ENCODE data around the gene MBIP.

MBIP gene

DNA sequence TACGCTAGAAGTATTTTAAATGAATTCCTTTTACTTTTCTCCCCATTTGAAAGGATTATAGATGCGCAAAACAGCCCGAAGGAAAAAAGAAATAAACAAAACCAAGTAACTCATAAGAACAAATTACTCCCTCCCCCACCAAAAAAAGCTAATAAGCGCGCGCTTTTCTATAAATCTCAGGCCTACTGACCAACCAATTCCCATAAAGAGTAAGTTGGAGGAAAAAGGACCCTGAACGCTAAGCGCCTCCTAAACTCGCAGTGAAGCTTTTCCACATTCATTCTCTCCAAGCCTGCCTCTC, 588 bp downstream of the MBIP start:
- no peak overlapping the region for H4K8ac ChIP-seq (ENCODE audit: low read depth, low read length)
- no peak overlapping the region for H2BK15ac ChIP-seq (replicated peaks; ENCODE audit: low read depth)
- no peak for DNase-seq

DNA sequence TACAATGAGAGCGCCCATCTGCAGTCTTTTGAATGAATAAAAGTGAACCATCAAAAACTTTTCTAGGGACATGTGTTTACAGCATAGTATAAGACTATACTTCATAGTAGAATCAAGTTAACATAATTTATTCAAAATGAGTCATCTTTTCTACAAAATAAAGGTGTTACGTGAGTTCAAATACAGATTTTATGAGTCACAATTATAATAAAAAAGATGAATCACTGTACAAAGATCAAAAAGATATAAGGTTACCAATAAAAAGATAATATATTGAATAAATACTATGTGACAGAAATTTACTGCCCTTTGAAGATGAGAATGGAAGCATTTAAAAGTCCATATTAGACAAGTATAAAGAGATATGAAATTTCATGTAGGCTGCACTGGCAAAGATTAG, 2.8 kb downstream of the MBIP start:
- H2AK5ac ChIP-seq (ENCODE audit: low read length), result no peak overlapping the region
- H3K9ac ChIP-seq (ENCODE audit: low read length), result no peak overlapping the region
- H2BK5ac ChIP-seq (ENCODE audit: low read length), result no peak overlapping the region
- no peak overlapping the region for H3K4me3 ChIP-seq (ENCODE audit: low read length)
- no peak overlapping the region for H2BK120ac ChIP-seq (ENCODE audit: low read depth, low read length)
- no peak overlapping the region for H3K27ac ChIP-seq (ENCODE audit: low read depth, low read length)
- no CpG with 5 or more reads among the region's 2 CpGs for WGBS (ENCODE audit: extremely low coverage, insufficient coverage, low lambda C conversion rate)
- no peak overlapping the region for H2BK15ac ChIP-seq (replicated peaks; ENCODE audit: low read depth)
- DNase-seq, result no peak
- no peak overlapping the region for H3K18ac ChIP-seq (ENCODE audit: low read length)
- no peaks in the 10 kb centered on the region for H3K36me3 ChIP-seq (ENCODE audit: control insufficient read depth, insufficient read depth, low read length)
- H3K56ac ChIP-seq (ENCODE audit: low read length), result no peak overlapping the region
- peaks cover 8% of the 10 kb centered on the region for H3K79me2 ChIP-seq (ENCODE audit: control insufficient read depth, insufficient read depth, low read length)
- no peaks in the 10 kb centered on the region for H3K79me1 ChIP-seq (ENCODE audit: low read length)
- no peak overlapping the region for H4K8ac ChIP-seq (ENCODE audit: low read depth, low read length)
- no peak overlapping the region for H3K4ac ChIP-seq (ENCODE audit: low read depth, low read length)
- no peaks in the 10 kb centered on the region for H3K4me1 ChIP-seq (ENCODE audit: control insufficient read depth, low read depth, low read length)
- H3K27me3 ChIP-seq (ENCODE audit: insufficient read depth, low read length, poor library complexity), result no peaks in the 10 kb centered on the region
- no peak overlapping the region for H4K5ac ChIP-seq (ENCODE audit: low read length)
- no peak overlapping the region for H3K4me2 ChIP-seq (ENCODE audit: low read length)
- H3K23ac ChIP-seq (ENCODE audit: low read length), result no peak overlapping the region

More for the DNA sequence above, 588 bp downstream of the MBIP start:
- Histone ChIP-seq H3K4me3 (ENCODE audit: low read length) (peak overlapping the region; percentile 89), H3K56ac (ENCODE audit: low read length) (peak overlapping the region; percentile 93), H3K27ac (ENCODE audit: low read depth, low read length) (peak overlapping the region; percentile 53), H2AK5ac (ENCODE audit: low read length) (no peak overlapping the region), H3K18ac (ENCODE audit: low read length) (peak overlapping the region; percentile 75), H4K5ac (ENCODE audit: low read length) (no peak overlapping the region), H3K79me2 (ENCODE audit: control insufficient read depth, insufficient read depth, low read length) (peaks cover 8% of the 10 kb centered on the region), H3K9ac (ENCODE audit: low read length) (peak overlapping the region; percentile 90), H3K27me3 (ENCODE audit: insufficient read depth, low read length, poor library complexity) (no peaks in the 10 kb centered on the region), H3K23ac (ENCODE audit: low read length) (no peak overlapping the region), H2BK5ac (ENCODE audit: low read length) (no peak overlapping the region), H3K4ac (ENCODE audit: low read depth, low read length) (no peak overlapping the region), H3K4me1 (ENCODE audit: control insufficient read depth, low read depth, low read length) (no peaks in the 10 kb centered on the region), H3K36me3 (ENCODE audit: control insufficient read depth, insufficient read depth, low read length) (no peaks in the 10 kb centered on the region), H3K4me2 (ENCODE audit: low read length) (peak overlapping the region; percentile 30), H2BK120ac (ENCODE audit: low read depth, low read length) (no peak overlapping the region), H3K79me1 (ENCODE audit: low read length) (no peaks in the 10 kb centered on the region)
- no CpG with 5 or more reads among the region's 9 CpGs for WGBS (ENCODE audit: extremely low coverage, insufficient coverage, low lambda C conversion rate)

DNA sequence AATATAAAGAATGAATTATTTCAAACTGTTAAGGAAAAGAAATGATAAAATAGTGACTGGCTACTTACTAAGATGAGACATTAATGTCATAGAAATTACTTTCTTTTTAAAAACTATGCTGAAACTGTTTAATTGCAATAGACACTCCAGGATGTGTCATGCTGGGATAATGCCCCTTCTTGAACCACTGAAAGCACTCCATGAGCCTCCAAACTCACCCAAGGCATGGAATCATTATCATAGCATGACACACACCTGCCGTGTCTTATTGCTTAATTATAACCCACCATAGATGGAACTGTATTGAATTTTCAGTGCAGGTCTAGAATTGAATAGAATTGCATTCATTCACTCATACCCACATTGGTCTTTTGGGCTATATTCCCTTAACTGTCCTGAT, 4.3 kb downstream of the MBIP start:
- no peak for DNase-seq
- H3K27me3 ChIP-seq (ENCODE audit: insufficient read depth, low read length, poor library complexity), result no peaks in the 10 kb centered on the region
- H4K8ac ChIP-seq (ENCODE audit: low read depth, low read length), result no peak overlapping the region
- no peak overlapping the region for H3K18ac ChIP-seq (ENCODE audit: low read length)
- no peak overlapping the region for H3K23ac ChIP-seq (ENCODE audit: low read length)
- no peak overlapping the region for H2BK120ac ChIP-seq (ENCODE audit: low read depth, low read length)
- H2BK5ac ChIP-seq (ENCODE audit: low read length), result no peak overlapping the region
- H3K27ac ChIP-seq (ENCODE audit: low read depth, low read length), result no peak overlapping the region
- no CpG with 5 or more reads among the region's 1 CpG for WGBS (ENCODE audit: extremely low coverage, insufficient coverage, low lambda C conversion rate)
- no peaks in the 10 kb centered on the region for H3K4me1 ChIP-seq (ENCODE audit: control insufficient read depth, low read depth, low read length)
- H3K79me2 ChIP-seq (ENCODE audit: control insufficient read depth, insufficient read depth, low read length), result peaks cover 8% of the 10 kb centered on the region
- no peak overlapping the region for H3K4me2 ChIP-seq (ENCODE audit: low read length)
- no peak overlapping the region for H3K56ac ChIP-seq (ENCODE audit: low read length)
- H3K9ac ChIP-seq (ENCODE audit: low read length), result no peak overlapping the region
- no peak overlapping the region for H2AK5ac ChIP-seq (ENCODE audit: low read length)
- H3K4me3 ChIP-seq (ENCODE audit: low read length), result no peak overlapping the region
- peaks cover 1% of the 10 kb centered on the region for H3K36me3 ChIP-seq (ENCODE audit: control insufficient read depth, insufficient read depth, low read length)
- no peak overlapping the region for H2BK15ac ChIP-seq (replicated peaks; ENCODE audit: low read depth)
- no peaks in the 10 kb centered on the region for H3K79me1 ChIP-seq (ENCODE audit: low read length)
- H4K5ac ChIP-seq (ENCODE audit: low read length), result no peak overlapping the region
- H3K4ac ChIP-seq (ENCODE audit: low read depth, low read length), result no peak overlapping the region

DNA sequence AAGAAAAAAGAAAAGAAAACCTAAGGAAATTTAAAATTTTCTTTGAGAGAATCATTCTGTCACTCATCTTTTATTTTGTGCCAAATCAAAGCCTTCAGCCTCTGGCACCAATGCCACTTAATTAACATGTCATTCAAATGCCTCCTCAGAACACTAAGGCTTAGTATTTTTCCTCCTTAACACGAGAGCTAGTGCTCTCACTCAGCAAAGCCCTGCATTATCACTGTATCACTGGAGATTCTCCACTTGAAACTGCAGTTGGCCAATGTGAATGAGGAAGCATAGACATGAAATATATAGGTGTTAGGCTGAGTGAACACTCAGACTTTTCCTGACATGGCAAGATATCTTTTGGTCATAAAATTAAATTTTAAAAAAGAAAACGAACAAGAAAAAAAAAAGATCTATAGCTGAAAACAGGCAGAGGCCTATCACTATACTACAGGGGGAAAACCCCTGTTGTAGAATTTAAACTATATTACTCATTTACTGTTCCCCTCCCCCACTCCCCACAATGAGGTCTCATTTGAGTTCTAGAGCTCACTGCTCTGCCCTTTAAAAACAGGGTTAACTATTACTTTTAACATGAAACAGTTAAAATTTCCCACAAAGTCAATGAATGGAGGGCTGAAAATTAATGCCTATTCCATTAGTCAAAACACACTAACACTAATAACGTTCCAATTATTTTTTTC, 5.1 kb downstream of the MBIP start:
- Histone ChIP-seq H4K8ac (ENCODE audit: low read depth, low read length) (peak overlapping the region; percentile 56), H3K27me3 (ENCODE audit: insufficient read depth, low read length, poor library complexity) (no peaks in the 10 kb centered on the region), H3K27ac (ENCODE audit: low read depth, low read length) (no peak overlapping the region), H2BK120ac (ENCODE audit: low read depth, low read length) (no peak overlapping the region), H3K4me1 (ENCODE audit: control insufficient read depth, low read depth, low read length) (no peaks in the 10 kb centered on the region), H3K4me2 (ENCODE audit: low read length) (no peak overlapping the region), H3K79me1 (ENCODE audit: low read length) (no peaks in the 10 kb centered on the region), H3K36me3 (ENCODE audit: control insufficient read depth, insufficient read depth, low read length) (peaks cover 5% of the 10 kb centered on the region), H3K4me3 (ENCODE audit: low read length) (no peak overlapping the region), H3K18ac (ENCODE audit: low read length) (no peak overlapping the region), H3K23ac (ENCODE audit: low read length) (no peak overlapping the region), H2BK5ac (ENCODE audit: low read length) (no peak overlapping the region), H3K56ac (ENCODE audit: low read length) (no peak overlapping the region), H3K79me2 (ENCODE audit: control insufficient read depth, insufficient read depth, low read length) (peaks cover 8% of the 10 kb centered on the region), H4K5ac (ENCODE audit: low read length) (no peak overlapping the region), H3K4ac (ENCODE audit: low read depth, low read length) (no peak overlapping the region), H2BK15ac (replicated peaks; ENCODE audit: low read depth) (no peak overlapping the region), H2AK5ac (ENCODE audit: low read length) (no peak overlapping the region), H3K9ac (ENCODE audit: low read length) (no peak overlapping the region)
- WGBS (ENCODE audit: extremely low coverage, insufficient coverage, low lambda C conversion rate), result 100% methylated on average over 1 of the region's 3 CpGs
- no peak for DNase-seq

DNA sequence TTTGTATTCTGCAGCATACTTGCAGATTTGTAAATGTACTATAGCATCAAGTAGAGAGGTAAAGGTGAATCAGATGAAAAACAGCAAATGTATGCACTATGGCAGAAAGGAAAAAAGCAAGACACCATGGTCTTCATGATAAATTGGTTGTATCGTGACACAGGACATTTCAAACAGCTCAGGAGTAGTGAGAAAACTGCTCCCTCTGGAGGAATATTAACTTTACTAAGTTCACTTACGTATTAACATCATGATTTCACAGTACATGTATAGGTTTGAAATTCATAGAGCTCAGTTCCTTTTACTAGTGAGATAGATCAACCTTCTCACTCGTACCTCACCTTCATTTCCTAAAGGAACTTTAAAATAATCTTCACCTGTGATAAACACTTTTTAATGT, 6.5 kb downstream of the MBIP start:
- Histone ChIP-seq H3K79me1 (ENCODE audit: low read length) (no peaks in the 10 kb centered on the region), H4K5ac (ENCODE audit: low read length) (no peak overlapping the region), H3K4ac (ENCODE audit: low read depth, low read length) (no peak overlapping the region), H3K4me1 (ENCODE audit: control insufficient read depth, low read depth, low read length) (no peaks in the 10 kb centered on the region), H3K27ac (ENCODE audit: low read depth, low read length) (no peak overlapping the region), H2AK5ac (ENCODE audit: low read length) (no peak overlapping the region), H3K4me3 (ENCODE audit: low read length) (no peak overlapping the region), H3K9ac (ENCODE audit: low read length) (no peak overlapping the region), H3K79me2 (ENCODE audit: control insufficient read depth, insufficient read depth, low read length) (peaks cover 3% of the 10 kb centered on the region), H2BK15ac (replicated peaks; ENCODE audit: low read depth) (no peak overlapping the region), H3K36me3 (ENCODE audit: control insufficient read depth, insufficient read depth, low read length) (peaks cover 5% of the 10 kb centered on the region), H3K23ac (ENCODE audit: low read length) (no peak overlapping the region), H3K18ac (ENCODE audit: low read length) (no peak overlapping the region), H2BK120ac (ENCODE audit: low read depth, low read length) (no peak overlapping the region), H3K4me2 (ENCODE audit: low read length) (no peak overlapping the region), H3K56ac (ENCODE audit: low read length) (no peak overlapping the region), H4K8ac (ENCODE audit: low read depth, low read length) (no peak overlapping the region), H3K27me3 (ENCODE audit: insufficient read depth, low read length, poor library complexity) (no peaks in the 10 kb centered on the region), H2BK5ac (ENCODE audit: low read length) (no peak overlapping the region)
- DNase-seq, result peak; percentile 13
- no CpG with 5 or more reads among the region's 3 CpGs for WGBS (ENCODE audit: extremely low coverage, insufficient coverage, low lambda C conversion rate)

DNA sequence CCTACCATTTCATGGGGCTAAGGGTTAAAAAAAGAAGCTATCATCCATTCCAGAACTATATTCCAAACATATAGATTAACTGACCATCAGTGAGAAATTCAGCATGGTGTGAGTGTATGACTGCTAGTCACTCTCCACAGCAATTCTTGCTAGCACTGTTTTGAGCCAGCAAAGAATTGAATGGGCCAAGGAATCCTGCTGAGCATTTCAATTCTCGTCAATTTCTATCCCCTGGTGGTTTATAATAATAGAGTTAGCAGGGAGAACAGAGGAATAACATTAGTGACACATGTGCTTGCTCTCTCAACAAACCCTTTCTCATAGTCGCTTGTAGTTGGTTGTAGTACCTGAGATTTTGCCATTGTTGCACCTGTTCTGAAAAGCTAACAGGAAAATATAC, 7.2 kb downstream of the MBIP start:
- Histone ChIP-seq H2BK120ac (ENCODE audit: low read depth, low read length) (no peak overlapping the region), H3K36me3 (ENCODE audit: control insufficient read depth, insufficient read depth, low read length) (peaks cover 5% of the 10 kb centered on the region), H2BK15ac (replicated peaks; ENCODE audit: low read depth) (no peak overlapping the region), H3K4me1 (ENCODE audit: control insufficient read depth, low read depth, low read length) (no peaks in the 10 kb centered on the region), H3K79me2 (ENCODE audit: control insufficient read depth, insufficient read depth, low read length) (peaks cover 3% of the 10 kb centered on the region), H3K56ac (ENCODE audit: low read length) (no peak overlapping the region), H4K5ac (ENCODE audit: low read length) (no peak overlapping the region), H3K27ac (ENCODE audit: low read depth, low read length) (no peak overlapping the region), H3K18ac (ENCODE audit: low read length) (no peak overlapping the region), H3K4me3 (ENCODE audit: low read length) (no peak overlapping the region), H3K79me1 (ENCODE audit: low read length) (no peaks in the 10 kb centered on the region), H3K4ac (ENCODE audit: low read depth, low read length) (no peak overlapping the region), H4K8ac (ENCODE audit: low read depth, low read length) (no peak overlapping the region), H3K27me3 (ENCODE audit: insufficient read depth, low read length, poor library complexity) (no peaks in the 10 kb centered on the region), H3K23ac (ENCODE audit: low read length) (no peak overlapping the region), H2BK5ac (ENCODE audit: low read length) (no peak overlapping the region), H2AK5ac (ENCODE audit: low read length) (no peak overlapping the region), H3K9ac (ENCODE audit: low read length) (no peak overlapping the region), H3K4me2 (ENCODE audit: low read length) (no peak overlapping the region)
- WGBS (ENCODE audit: extremely low coverage, insufficient coverage, low lambda C conversion rate), result no CpG with 5 or more reads among the region's 2 CpGs
- peak; percentile 25 for DNase-seq

All from mesendoderm (in vitro differentiated cells).